Psoas muscle (tissue), 8 donors: ENCODE measurements around the gene CGN. TPM values are rescaled to one million over a fixed set of nuclear protein-coding genes. Genes with fewer than 3 reads are reported as not detected.

Experiments used
- ATAC-seq, 4 donors: fragments of 200-7000 bp; cut with Tn5 transposase; one replicate each; pipeline ENCODE4 v1.9.1; 2020; ENCODE audit warnings: moderate library complexity in 3 of 4, mild to moderate bottlenecking in 2 of 4
- DNase-seq, 2 donors: peaks; one replicate each; pipeline ENCODE4 v3.0.0-alpha.2; 2020
- H3K27ac ChIP-seq: fragments of 200-600 bp; one replicate; pipeline ENCODE4 v1.8.0; 2022
- H3K27me3 ChIP-seq, 3 donors: fragments of 200-600 bp in 1 of 3; one replicate each; pipeline versions ENCODE4 v1.6.1 to v1.8.0; 2013 to 2022; ENCODE audit warnings: low read length in 2 of 3, mild to moderate bottlenecking in 2 of 3, moderate library complexity in 1 of 3; ENCODE audit not compliant: insufficient read depth in 3 of 3
- H3K36me3 ChIP-seq, 2 donors: fragments of 200-600 bp in 1 of 2; one replicate each; pipeline versions ENCODE4 v1.6.1 to v1.8.0; 2013 to 2022; ENCODE audit warnings: low read depth in 1 of 2, mild to moderate bottlenecking in 1 of 2, moderate library complexity in 1 of 2; ENCODE audit not compliant: insufficient read depth in 1 of 2
- H3K4me1 ChIP-seq: fragments of 200-600 bp; one replicate; pipeline ENCODE4 v1.8.0; 2022
- H3K4me3 ChIP-seq: fragments of 200-600 bp; one replicate; pipeline ENCODE4 v1.8.0; 2022; ENCODE audit warnings: mild to moderate bottlenecking
- H3K9me3 ChIP-seq: fragments of 200-600 bp; one replicate; pipeline ENCODE4 v1.8.0; 2022
- whole genome bisulfite sequencing, 3 donors: extraction: QIAGEN DNeasy Blood & Tissue Kit; methylation state at CpG; one replicate each; pipeline versions ENCODE4 v1.1.6 to v1.1.7; 2013; 5-methylcytosine and 5-hydroxymethylcytosine counted together
- intact Hi-C, 2 donors: fragments of 100-400 bp; cut with DNase I; formaldehyde crosslinking; loops; one replicate each; pipeline versions ENCODE4 v1.11.0 to v1.14.2; 2022
- long read RNA-seq, 2 donors: library from polyadenylated mRNA; unstranded; transcript quantifications; one replicate each; pipeline ENCODE4 v2.0.0, GENCODE V29; 2021
- polyA plus RNA-seq, 3 donors: library from polyadenylated mRNA; stranded (reverse); fragments of 200-250 nt; gene quantifications; one replicate each; pipeline ENCODE4 v1.2.3, GENCODE V29; 2013
- total RNA-seq, 4 donors: library from RNA; stranded (reverse); fragmentation: NEBNext Ultra II Directional in 2 of 4; extraction: Animal tissue kit (Norgen Biotek cat#: 25700) in 2 of 4; gene quantifications; one replicate each; pipeline versions ENCODE4 v1.2.1 to v1.2.4, GENCODE V29; 2021 to 2023
- TF ChIP-seq, protein P1 (sequence below): fragments of 200-600 bp; IDR thresholded peaks from one replicate; pipeline ENCODE4 v1.8.0; 2022; ENCODE audit warnings: antibody characterized with exemption
- donor health status: healthy with polysubstance abuse.
- donor health status: DM: no; HTN: no; CAD: no; lungs with moderate emphysema.
- donor health status: Bipolar disorder and iron deficiency.
- donor health status: healthy.
- donor health status: DM: yes; HTN: yes; CAD: no.
- donor health status: DM: no; HTN: no; CAD: no.
- donor health status: DM: no; HTN: no; CAD: no.
- donor health status: DM: yes; HTN: yes; CAD: no.

CGN gene
- total RNA-seq: under 1 TPM in 2 of 4 donors, not detected in 2; 0.10 to 0.21 TPM
- polyA plus RNA-seq: under 1 TPM; 0.03 to 0.12 (median 0.05) TPM
- long read RNA-seq, donor 1, full-length matches to known transcripts: 1 of 1 reads
- long read RNA-seq, donor 1, partial matches to known transcripts: 0 of 1 reads
- long read RNA-seq, donor 1, other reads (novel, unspliced or antisense): 0 of 1 reads
- long read RNA-seq, donor 2: 0 reads

DNA sequence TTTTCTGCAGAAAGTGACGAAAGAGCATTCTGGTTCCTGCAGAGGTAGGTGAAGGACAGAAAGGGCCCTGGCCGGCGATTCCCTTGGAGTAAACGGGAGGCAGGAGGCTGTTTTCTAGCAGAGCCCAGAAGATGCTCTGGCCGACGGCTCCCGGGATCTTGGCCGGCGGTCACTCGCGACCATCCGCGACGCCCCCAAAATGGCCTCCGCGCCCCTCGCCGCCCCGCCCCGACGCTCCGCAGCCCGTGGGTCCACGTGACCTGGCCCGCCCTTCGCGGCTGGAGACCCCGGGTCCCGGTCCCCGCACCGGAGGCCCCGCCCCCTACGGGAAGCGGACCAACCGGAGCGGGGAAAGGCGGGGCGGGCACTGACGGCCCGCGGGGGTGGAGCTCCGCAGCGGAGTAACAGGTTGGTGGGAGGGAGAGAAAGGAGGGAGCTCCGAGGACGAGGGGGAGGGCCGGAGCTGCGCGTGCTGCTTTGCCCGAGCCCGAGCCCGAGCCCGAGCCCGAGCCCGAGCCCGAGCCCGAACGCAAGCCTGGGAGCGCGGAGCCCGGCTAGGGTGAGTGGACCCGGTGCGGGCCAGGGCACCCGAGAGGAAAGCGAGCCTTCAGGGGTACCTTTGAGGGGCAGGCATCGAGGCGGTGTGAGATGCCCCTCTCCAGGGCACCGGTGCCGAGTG, at the start of gene CGN:
CGN (plus strand) TSS at position 431 of the 679 bp plus-strand sequence. CDS start 7,133 bp downstream, outside the sequence.
- Histone ChIP-seq H3K27ac (no peak within 1 kb of the TSS), H3K9me3 (no peaks in the 10 kb centered on the region), H3K27me3 (peaks cover 0 to 32% (median 6%) of the 10 kb centered on the region in 3 donors), H3K4me3 (peak within 1 kb of the TSS; percentile 73), H3K36me3 (no peaks in the 10 kb centered on the region), H3K4me1 (peaks cover 7% of the 10 kb centered on the region)
- WGBS, 3 donors: 1% methylated on average over 58 to 68 of the region's 68 CpGs
- intact Hi-C loops: no loop called here
- TF ChIP-seq, protein P1, sequence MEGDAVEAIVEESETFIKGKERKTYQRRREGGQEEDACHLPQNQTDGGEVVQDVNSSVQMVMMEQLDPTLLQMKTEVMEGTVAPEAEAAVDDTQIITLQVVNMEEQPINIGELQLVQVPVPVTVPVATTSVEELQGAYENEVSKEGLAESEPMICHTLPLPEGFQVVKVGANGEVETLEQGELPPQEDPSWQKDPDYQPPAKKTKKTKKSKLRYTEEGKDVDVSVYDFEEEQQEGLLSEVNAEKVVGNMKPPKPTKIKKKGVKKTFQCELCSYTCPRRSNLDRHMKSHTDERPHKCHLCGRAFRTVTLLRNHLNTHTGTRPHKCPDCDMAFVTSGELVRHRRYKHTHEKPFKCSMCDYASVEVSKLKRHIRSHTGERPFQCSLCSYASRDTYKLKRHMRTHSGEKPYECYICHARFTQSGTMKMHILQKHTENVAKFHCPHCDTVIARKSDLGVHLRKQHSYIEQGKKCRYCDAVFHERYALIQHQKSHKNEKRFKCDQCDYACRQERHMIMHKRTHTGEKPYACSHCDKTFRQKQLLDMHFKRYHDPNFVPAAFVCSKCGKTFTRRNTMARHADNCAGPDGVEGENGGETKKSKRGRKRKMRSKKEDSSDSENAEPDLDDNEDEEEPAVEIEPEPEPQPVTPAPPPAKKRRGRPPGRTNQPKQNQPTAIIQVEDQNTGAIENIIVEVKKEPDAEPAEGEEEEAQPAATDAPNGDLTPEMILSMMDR: no peak
- peak; percentile 83 to 85 for DNase-seq
- peak; percentile 88 to 97 (median 94) for ATAC-seq

GRCh38 chr1:151461694-151462093, 49.5 kb upstream of the CGN start:
- intact Hi-C loops: loop anchor here in 1 of 2 donors (10.0 kb wide), 1 partner anchor 373 kb away; the partner anchor contains the start of genes C2CD4D and RORC

GRCh38 chr1:151465026-151465425, 46.2 kb upstream of the CGN start:
- H3K4me3 ChIP-seq: no peak overlapping the region
- H3K27me3 ChIP-seq: no peaks in the 10 kb centered on the region
- H3K27ac ChIP-seq: no peak overlapping the region
- intact Hi-C loops: loop anchor here in 1 of 2 donors (10.0 kb wide), 1 partner anchor 370 kb away; the partner anchor contains the start of genes C2CD4D and RORC
- TF ChIP-seq, protein P1: no peak
- no peak for DNase-seq
- no peaks in the 10 kb centered on the region for H3K4me1 ChIP-seq
- WGBS, 3 donors: 46 to 68% (median 56%) methylated on average over 1 of the region's 1 CpG
- no peaks in the 10 kb centered on the region for H3K9me3 ChIP-seq
- no peaks in the 10 kb centered on the region for H3K36me3 ChIP-seq
- no peak for ATAC-seq

More at GRCh38 chr1:151461694-151462093, 49.5 kb upstream of the CGN start:
- Histone ChIP-seq H3K27me3 (no peaks in the 10 kb centered on the region), H3K36me3 (no peaks in the 10 kb centered on the region), H3K4me1 (peaks cover 6% of the 10 kb centered on the region), H3K27ac (no peak overlapping the region), H3K9me3 (no peaks in the 10 kb centered on the region), H3K4me3 (no peak overlapping the region)
- no peak for ATAC-seq
- DNase-seq: no peak
- TF ChIP-seq, protein P1: no peak
- WGBS, 3 donors: 56 to 59% (median 59%) methylated on average over 5 of the region's 5 CpGs

DNA sequence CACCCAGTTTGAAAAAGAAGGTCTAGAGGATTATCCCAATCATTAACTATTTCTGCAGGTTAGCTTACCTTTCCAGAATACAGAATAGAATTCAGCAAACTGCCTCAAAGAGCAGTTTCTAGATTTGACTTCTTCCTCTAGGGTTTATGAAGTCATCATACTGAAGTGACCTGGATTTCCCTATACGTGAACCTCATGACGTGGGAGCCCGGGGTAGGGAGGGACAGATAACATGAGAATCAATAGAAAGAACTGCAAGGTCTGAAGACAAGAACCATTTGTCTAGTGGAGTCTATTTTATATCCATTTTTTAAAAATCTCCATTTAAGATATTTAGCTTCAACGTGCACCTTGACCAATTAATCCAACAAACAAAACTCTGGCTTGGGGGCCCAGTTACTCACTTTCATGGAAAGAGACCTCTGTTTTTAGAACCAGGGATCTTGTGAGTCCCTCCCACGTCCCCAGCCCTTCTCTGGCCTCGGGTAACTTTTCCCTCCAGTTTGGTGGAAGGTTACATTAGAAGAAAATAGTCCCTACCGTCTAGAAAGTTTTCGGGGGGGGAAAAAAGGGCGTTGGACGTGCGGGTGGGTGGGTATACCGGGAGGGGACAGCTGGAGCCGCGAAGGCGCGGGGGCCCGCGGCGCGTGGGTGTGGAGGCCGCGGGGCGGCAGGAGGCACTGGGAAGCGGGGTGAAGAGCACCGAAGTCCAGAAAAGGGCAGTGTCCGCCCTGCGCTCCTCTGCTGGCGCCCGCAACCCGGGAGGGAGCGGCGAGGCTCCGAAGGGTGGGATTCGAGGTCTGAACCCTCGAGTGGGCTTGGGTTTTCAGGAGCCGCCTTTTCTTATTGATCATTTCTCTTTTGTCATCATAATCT, 38.1 kb upstream of the CGN start:
- intact Hi-C loops: loop anchor here in 1 of 2 donors (1.0 kb wide), 1 partner anchor 14 kb away; the partner anchor contains the start of gene POGZ
- TF ChIP-seq, protein P1: no peak
- no peaks in the 10 kb centered on the region for H3K9me3 ChIP-seq
- ATAC-seq (peak; percentile 67 to 88 (median 74)), DNase-seq (peak; percentile 35 to 61)
- no peaks in the 10 kb centered on the region for H3K36me3 ChIP-seq
- no peaks in the 10 kb centered on the region for H3K4me1 ChIP-seq
- H3K27ac ChIP-seq: peak overlapping the region; percentile 69
- peak overlapping the region; percentile 80 for H3K4me3 ChIP-seq
- no peaks in the 10 kb centered on the region for H3K27me3 ChIP-seq
- 5 to 8% (median 5%) methylated on average over 36 of the region's 36 CpGs for WGBS, 3 donors
